ENCODE data around the gene ARHGAP4.

ARHGAP4 gene

DNA sequence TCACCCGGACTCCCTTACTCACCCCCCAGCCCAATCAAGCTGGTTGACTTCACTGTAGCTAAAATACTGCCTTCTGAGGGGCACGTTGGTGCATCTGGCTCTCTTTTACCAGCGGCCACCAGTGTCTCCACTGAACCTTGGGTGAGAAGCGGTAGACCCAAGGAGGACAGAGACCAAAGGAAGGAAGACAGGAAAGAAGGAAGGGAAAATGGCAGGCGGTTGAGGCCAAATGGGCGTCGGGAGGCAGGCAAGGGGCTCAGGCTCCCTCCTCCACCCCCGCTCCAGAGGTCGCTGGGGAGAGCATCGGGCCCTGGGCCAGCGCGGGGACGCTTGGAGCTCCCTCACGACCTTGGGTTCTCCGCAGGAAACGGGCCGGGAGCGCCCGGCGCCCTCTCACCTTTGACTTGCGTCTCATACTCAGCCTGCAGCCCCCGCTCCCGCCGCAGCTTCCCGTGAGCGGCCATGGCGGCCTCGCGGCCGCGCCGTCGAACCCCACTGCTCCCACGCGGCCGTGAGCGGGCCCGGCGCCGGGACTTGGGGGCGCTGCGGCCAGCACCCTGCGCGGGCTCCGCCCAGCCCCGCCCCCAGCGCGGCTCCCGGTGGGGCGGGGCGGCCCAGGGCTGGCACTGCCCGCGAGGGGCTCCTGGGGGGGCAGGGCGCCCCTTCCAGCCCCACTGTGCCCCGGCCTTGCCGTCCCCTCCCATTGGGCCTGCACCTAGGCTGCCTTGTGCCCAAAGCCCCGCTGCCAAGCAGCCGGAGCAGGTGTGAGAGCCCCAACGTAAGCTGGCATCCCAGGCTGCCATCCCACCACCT is at the start of gene ARHGAP4:
Gene ARHGAP4 (minus strand): TSS at position 526 of the 813 bp plus-strand sequence. CDS start 62 bp downstream, at position 464.
- no peak for DNase-seq (ENCODE audit: low read depth in 2 of 2, low spot score in 1 of 2)

DNA sequence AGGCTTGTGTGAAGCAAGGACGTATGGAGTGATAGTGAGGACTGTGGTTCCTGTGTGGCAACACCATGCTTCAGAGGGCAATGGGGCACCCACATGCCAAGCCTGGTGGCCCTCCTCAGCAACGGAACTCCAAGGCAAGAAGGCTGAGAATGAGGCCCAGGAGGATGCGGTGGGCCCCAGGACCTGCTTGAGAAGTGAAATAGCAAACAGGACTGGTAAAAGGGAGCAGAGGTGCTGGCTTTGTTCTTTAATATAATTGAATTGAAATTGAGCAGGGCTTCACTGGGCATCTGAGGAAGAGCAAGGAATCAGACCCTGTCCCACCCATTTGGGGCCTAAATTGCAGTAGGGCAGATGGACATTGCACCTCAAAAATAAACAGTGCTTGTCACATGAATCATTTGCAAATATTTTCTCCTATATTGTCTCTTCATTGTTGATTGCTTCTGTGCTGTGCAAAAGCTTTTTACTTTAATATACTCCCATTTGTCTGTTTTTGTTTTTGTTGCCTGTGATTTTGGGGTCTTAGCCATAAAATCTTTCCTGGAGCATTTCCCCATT is 48.7 kb upstream of the ARHGAP4 start:
- DNase-seq (ENCODE audit: low read depth in 2 of 2, low spot score in 1 of 2) = no peak

DNA sequence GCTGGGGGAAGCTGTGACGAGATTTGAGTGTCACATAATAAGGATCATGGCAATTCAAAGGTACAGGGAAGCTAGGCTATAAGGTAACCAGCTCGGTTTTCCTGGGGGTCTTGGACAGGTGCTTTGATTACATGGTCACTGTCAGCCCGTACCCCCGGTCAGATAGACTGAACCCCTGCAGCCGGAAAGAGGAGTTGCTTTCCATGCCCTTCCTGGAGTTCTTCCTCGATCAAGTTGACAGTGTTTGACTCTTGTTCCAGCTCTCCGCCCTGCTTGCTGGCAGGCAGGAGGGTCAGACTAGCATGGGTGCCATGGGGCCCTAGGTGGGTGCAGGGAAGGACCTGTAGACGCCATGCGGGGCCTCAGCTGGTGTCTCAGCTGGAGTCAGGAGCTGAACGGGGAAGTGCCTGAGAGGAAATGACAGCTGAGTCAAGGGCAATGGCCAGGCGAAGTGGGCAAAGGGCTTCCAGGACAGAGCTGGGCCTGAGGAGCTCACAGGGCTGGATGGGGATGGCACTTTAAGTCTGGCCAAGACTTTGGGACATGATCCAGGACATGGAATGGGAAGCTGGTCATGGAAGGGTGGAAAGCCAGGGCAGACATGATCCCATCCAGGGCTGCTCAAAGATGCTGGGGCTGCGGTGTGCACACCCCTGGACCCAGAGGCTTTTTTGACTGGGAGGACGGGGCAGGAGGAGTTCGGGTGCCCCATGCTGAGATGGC is 48.1 kb upstream of the ARHGAP4 start:
- no peak for DNase-seq (ENCODE audit: low read depth in 2 of 2, low spot score in 1 of 2)

DNA sequence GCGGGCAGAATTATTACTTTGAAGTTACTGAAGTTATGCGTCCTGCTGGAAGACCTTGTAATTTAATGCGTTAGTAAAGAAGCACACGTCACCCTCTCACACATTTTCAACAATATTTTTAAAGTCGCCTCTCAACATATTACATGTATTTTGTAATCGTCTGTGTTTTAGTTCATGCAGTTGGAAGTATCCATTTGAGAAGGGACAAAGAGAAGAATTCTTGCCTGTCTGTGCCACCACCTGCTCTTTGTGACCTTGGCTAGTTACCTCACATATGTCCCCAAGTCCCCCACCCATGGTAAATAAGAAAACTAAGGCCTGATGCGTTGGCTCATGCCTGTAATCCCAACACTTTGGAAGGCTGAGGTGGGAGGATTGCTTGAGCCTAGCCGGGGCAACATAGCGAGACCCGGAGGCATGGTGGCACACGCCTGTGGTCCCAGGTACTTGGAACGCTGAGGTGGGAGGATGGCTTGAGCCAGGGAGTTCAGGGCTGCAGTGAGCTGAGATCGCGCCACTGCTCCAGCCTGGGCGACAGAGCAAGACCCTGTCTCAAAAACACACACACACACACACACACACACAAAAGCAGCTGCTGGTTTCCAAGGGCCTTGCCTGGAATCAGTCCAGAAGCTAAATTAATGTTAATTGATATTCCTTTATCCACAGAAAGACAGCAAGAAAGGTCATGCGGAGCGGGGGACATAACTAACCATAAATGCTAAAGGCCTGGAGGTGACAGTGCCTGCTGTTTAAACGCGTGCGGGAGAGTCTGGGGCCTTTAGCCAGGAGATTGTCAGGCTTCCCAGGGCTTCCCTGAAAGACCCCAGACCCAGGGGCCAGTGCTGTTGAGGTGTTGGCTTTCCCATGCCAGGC is 47.3 kb upstream of the ARHGAP4 start:
- DNase-seq (ENCODE audit: low read depth in 2 of 2, low spot score in 1 of 2) = no peak

DNA sequence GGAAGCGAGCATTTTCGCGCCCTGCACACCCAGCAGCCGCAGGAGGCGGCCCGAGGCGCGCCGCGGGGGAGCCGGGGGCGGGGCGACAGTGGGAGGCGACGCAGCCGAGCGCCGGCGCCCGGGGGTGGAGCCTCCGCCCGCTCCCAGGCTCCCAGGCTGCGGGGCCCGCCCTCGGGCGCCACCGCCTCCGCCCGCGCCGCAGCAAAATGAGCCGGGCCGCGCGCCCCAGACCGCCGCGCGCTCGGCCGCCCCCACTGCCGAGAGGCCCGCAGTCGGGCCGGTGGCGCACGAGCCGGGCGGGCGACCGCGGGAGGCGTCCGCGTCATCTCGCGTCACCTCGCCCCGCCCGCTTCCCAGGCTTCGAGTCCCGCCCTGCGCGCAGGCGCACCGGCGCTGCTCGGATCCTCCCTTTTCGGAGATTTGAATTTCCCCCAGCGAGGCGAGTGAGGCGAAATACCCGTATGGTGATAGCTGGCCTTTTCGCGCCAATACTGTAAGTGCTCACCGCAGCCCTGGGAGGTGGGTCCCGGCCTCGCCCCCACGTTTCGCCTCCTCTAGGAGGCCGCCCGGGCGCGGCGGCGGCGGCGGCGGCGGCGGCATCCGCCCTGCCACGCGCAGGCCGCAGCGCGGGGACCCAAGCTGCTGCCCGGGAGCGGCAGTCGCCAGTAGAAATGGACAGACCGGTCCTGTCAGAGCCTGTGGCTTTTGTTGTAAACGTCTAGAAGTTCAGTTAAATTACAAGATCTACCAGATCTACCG is 46.5 kb upstream of the ARHGAP4 start, which contains the start of gene TMEM187:
Gene TMEM187 (plus strand): TSS at position 387 of the 759 bp plus-strand sequence. CDS start 9,309 bp downstream, outside the sequence.
- DNase-seq (ENCODE audit: low read depth in 2 of 2, low spot score in 1 of 2) = peak; percentile 62 to 81

DNA sequence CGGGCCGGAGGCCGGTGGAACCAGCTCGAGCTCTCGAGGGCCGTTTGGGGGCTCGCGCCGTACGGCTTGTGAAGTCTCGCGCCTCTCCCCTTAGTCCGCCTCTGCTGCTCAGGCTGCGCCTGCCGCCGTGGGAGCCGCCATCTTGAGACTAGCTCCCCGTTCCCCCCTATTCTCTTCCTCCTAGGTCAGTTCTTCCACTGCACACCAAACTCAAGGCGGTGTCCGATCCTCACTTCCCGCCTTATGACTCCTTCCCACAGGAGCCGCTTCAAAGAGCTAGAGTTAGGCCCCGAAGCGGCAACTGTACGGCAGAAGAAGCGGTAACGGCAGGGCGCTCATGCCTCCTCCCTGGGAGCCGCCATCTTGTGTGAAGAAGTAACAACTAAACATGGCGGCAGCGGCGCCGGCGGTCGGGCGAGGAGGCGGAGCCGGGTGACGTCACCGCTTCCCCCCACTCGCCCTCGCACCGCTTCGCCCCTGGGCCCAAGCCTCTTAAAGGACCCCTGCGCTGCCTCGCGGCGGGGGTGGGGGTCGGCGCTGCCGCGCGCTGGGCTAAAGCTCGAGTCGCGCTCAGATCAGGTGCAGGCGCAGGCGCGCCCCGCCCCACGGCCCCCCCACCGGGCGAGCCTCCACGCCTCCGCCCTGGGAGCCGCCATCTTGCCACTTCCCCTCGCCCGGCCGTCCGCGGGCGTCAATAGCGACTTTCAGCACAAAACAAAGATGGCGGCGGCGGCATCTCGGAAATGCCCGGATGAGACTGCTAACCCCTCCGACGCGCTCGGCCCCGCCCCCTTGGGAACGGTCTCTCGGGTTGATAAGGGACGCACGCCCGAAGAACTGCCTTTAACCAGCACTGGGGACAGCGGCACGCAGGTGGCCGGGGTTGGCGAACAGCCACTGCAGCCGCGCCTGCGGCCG is 45.6 kb upstream of the ARHGAP4 start, which contains the start of gene HCFC1:
Gene HCFC1 (minus strand): TSS at position 369 of the 918 bp plus-strand sequence. CDS start 978 bp downstream, outside the sequence.
- DNase-seq (ENCODE audit: low read depth in 2 of 2, low spot score in 1 of 2) = peak; percentile 72 to 89

DNA sequence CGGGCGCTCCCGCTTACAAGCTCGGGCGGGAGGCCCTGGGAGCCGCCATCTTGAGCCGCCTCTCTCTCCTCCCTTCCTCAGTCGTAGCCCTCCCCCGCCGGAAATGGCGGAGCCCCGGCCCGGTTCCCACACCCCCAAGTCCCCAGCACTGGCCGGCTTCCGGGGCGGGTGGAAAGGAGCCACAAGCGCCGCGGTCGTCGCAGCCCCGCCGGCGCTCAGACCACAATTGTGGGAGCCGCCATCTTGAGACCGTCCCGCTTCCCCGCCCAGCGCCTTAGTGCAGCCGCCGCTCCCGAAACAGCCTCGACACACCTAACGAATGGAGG is 45.0 kb upstream of the ARHGAP4 start:
- peak; percentile 57 to 87 for DNase-seq (ENCODE audit: low read depth in 2 of 2, low spot score in 1 of 2)

DNA sequence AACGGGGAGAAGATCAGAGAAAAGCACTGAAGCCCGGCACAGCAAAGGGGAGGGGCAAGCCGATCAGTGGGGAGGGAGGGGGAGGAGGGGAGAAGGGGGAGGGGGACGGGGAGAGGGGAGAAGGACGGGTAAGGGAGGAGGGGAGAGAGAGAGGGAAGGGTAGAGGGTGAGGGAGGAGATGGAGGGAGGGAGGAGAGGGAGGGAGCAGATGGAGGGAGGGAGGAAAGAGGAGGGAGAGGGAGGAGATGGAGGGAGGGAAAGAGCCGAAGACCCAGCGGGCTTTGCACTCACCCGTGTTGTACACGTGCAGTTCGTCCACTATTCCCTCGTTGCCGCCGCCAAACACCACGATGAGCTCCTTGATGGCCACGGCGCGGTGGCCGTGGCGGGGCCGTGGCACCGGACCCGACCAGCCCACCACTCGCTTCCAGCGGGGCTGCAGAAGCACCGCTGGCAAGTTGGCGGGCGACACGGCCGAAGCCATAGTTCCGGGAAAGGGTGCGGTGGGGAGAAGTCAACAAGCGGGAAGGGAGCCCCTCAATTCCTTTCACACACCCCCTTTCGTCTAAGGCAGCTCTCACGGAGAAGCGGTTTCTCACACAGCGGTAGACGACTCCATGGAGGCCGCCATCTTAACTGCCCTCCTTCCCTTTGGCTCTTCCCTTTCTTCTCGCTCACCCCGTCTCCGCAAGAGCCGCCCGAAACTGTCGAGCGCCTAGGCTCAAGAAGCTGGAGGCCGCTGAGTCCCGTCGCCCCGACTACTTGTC is 44.5 kb upstream of the ARHGAP4 start:
- DNase-seq (ENCODE audit: low read depth in 2 of 2, low spot score in 1 of 2) = no peak

DNA sequence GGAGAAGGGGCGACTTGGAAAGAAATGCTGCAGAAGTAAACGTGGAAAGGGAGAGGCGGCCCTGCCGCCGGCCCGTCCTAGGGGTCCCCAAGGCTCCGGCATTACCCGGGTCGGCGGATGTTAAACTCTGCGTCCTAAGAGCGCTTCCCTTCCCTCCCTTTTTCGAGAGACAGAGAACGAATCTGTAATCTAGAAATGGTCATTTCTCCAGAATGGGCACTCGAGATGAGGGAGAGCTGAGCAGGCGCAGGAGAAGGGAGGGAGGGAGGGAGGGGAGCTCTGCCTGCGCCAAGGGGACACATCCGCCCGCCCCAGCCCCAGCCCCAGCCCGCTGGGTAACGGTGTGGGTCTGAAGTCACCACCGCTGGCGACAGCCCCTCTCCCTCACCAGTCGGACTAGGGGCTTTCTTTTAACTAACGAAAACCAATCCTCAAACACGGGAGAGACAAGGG is 43.9 kb upstream of the ARHGAP4 start:
- no peak for DNase-seq (ENCODE audit: low read depth in 2 of 2, low spot score in 1 of 2)

DNA sequence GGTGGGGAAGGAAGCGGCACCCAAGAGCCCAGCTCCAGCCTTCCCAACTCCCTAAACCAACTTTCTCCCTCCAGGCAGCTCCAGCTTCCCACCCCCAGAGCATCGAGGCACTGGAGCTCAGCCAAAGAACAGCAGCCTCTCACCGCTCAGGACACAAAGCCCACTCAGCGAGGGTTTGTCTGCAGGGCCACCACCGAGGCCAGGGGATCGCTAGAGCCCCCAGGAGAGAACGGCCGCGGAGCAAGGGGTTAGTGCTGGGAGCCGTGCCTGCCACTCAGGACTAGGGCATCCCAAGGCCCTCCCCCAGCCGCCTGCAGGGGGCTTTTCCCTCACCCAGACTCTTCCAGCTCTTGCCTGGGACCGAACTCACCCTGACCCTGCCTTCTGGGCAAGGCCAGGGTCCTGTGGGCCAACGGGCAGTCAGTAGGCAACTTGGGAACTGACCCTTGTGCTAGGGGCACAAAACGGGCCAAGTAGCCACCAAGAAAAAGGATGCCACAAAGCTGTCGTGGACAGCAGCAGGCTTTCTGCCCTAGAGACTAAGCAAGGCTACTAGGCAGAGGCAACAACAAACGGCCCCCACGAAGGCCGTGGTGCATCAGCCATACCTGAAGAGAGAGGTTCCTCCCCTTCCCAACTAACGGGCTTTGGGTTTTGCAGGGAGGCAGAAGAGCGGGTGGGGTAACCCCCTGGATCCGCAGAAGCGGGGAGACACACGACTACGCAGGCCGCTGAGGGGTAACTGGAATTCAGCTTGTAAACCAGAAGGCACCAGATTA is 43.2 kb upstream of the ARHGAP4 start:
- no peak for DNase-seq (ENCODE audit: low read depth in 2 of 2, low spot score in 1 of 2)

DNA sequence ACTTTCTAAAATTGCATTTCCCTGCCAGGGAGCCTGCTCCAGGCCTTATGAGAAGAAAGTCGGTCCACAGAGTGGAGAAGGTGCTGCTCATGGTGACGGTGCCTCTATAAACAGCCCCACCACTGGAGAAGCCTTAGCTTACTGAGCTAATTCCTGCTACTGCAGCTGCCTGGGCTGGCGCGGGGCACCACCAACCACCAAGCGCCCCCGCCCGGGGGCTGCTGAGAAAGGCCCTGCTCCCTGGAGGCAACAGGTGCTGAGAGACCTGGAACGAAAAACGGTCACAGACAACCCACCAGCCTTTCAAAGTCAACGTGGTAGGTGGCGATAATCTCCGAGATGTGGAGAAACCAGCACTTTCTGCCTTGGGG is 42.7 kb upstream of the ARHGAP4 start:
- DNase-seq (ENCODE audit: low read depth in 2 of 2, low spot score in 1 of 2) = no peak

DNA sequence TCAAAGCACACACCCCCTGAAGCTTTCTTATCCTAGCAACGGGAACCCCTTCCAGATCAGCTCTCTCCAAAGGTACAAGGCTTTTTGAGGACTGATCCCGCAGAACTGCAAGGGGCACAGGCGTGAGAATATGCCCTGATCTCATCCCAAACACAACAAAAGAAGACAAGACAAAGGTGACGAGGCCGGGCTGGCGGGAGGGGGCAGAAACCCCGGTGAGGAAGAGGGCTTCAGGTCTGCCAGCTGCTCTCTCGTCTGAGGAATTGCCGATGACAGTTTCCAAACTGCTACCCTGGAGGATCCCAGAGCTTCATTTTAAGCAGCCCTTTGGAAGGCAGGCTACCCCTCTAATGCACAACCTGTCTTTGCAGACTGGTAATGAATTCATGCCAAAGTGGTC is 42.2 kb upstream of the ARHGAP4 start:
- DNase-seq (ENCODE audit: low read depth in 2 of 2, low spot score in 1 of 2) = no peak

DNA sequence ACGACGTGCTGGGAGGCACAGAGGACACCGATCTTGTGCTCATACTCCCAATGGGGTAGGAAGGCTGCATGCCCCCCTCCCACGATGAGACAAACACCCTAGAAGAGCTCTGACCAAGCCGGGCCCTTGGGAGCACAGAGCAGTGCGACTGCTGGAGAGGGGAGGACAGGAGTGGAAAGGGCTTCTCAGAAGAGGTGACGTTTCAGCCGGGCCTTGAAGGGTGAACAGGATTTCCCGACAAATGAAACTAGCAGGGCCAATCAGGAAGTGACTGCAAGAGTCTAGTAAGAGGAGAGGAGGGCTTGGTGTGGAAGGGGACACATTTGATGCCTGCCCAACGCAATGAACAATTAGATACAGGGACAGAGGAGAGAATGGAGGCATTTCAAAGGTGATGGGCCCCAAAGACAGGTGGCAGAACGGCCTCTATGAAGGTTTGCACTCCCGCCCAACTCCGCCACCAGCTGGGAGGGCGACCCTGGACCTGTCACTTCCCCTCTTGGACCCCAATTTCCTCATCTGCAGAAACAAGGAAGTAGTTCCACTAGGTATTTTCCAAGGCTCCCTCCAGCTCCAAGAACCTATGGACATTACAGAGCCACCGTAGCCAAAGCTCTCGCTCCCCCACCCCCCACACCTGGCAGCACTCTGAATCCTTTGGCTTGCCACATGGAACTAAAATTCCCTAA is 41.6 kb upstream of the ARHGAP4 start:
- DNase-seq (ENCODE audit: low read depth in 2 of 2, low spot score in 1 of 2) = no peak

DNA sequence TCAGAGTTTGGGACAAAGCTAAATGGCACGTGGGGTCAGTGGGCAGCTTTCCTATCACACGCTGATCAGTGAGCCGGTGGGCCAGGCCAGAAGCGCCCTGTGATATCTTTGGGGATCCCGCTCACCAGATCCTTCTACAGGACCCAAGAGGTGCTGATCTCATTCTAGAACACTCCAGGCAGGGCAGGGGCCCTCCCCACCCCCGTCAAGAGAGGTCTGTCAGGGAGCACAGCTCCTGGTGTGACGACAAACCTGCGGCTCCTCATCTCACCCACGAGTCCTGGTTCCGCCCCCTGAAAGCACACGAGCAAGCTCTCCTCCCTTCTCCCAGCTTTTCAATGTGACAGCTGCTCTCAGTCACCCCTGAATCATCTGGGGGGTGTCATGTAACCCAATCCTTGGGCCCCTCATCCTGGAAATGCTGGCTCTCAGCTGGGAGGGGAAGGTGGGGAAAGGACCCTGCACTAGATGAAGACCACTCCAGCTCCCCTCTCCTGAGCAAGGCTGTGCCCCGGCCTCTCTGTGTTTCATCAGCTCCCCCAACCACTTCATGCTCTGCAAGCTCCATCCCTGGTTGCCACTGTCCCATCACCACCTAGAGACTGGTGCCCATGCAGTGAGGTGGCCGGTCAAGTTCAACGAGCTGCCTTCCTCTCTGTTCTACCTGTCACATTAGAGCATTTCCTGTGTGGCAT is 40.9 kb upstream of the ARHGAP4 start:
- peak in 1 of 2 donors; percentile 50 for DNase-seq (ENCODE audit: low read depth in 2 of 2, low spot score in 1 of 2)

DNA sequence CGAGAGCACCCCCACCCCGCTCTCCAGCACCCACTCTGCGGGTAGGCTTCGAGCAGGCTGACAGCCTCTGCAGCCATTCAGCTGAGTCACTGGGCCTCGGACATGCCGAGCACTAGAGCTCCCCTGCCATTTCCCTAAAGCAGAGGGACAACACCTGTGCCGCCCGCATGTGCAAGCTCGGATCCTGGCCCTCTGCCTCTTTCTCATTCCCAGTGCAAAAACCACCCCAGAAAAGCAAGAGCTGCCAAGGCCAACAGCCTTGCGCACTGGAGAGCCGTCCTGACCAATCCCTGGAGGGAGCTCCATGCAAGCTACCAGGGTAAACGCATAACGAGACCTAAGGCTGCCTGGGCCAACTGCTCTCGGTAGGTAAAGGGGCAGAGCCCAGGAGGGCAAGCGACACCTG is 40.2 kb upstream of the ARHGAP4 start:
- no peak for DNase-seq (ENCODE audit: low read depth in 2 of 2, low spot score in 1 of 2)

DNA sequence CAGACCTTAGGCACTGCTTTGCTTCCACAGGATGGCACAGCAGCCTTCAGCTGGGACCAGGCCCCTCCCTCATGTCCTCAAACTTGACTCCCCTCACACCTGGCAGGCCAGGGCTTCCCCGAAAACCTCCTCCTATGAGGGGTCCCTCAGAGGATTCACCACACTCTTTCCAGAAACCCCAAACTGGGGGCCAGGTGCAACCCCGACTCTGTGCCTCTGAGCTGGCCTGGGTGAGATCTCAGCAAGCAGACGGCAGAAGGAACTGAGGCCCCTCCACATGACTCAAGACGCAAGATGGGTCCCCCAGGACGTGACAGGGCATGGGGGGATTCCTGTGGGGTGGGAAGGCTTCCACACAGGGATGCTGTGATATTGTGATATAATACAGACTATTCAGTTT is 39.3 kb upstream of the ARHGAP4 start:
- DNase-seq (ENCODE audit: low read depth in 2 of 2, low spot score in 1 of 2) = no peak
